Calu3 (cell line): ENCODE measurements around the gene CSMD2. TPM values are rescaled to one million over a fixed set of nuclear protein-coding genes. Genes with fewer than 3 reads are reported as not detected.

Source experiments
- BruUV-seq: library from RNA; stranded (reverse); fragments of 400-500 nt; replicated peaks from 2 replicates; lab custom pipeline; 2021; lab: Mats Ljungman, UMichigan
- CTCF ChIA-PET: fragments of 300-600 bp; sonication (Branson Sonifier 250); formaldehyde crosslinking; loops from one replicate; lab custom pipeline; 2022; ENCODE audit warnings: antibody characterized with exemption; lab: Charles Lee
- DNase-seq: peaks from one replicate; pipeline ENCODE4 v3.0.0; 2022
- H3K27ac Mint-ChIP-seq: one replicate; pipeline ENCODE4 v1.8.0; 2022; ENCODE audit warnings: mixed read lengths; ENCODE audit not compliant: unreplicated experiment
- H3K27me3 Mint-ChIP-seq: one replicate; pipeline ENCODE4 v1.8.0; 2022; ENCODE audit warnings: mixed read lengths; ENCODE audit not compliant: unreplicated experiment
- H3K36me3 Mint-ChIP-seq: one replicate; pipeline ENCODE4 v1.8.0; 2022; ENCODE audit warnings: mild to moderate bottlenecking, moderate library complexity, mixed read lengths; ENCODE audit not compliant: insufficient read depth, unreplicated experiment
- H3K4me1 Mint-ChIP-seq: one replicate; pipeline ENCODE4 v1.8.0; 2022; ENCODE audit warnings: mild to moderate bottlenecking, low read depth, mixed read lengths; ENCODE audit not compliant: unreplicated experiment
- H3K4me3 Mint-ChIP-seq: one replicate; pipeline ENCODE4 v1.8.0; 2022; ENCODE audit warnings: mild to moderate bottlenecking, low read depth, moderate library complexity, mixed read lengths; ENCODE audit not compliant: unreplicated experiment
- H3K9me3 Mint-ChIP-seq: one replicate; pipeline ENCODE4 v1.8.0; 2022; ENCODE audit warnings: low read depth, mixed read lengths; ENCODE audit not compliant: unreplicated experiment
- CTCF ChIP-seq: fragments of 200-600 bp; IDR thresholded peaks from one replicate; pipeline ENCODE4 v1.8.0; 2022; ENCODE audit warnings: antibody characterized with exemption; ENCODE audit not compliant: unreplicated experiment
- intact Hi-C: fragments of 100-400 bp; cut with micrococcal nuclease; formaldehyde crosslinking; loops from one replicate; pipeline ENCODE4 v1.10.0; 2022; ENCODE audit not compliant: unreplicated experiment
- total RNA-seq: library from RNA; stranded (reverse); gene quantifications from 2 replicates; pipeline ENCODE4 v1.2.3, GENCODE V29; 2022

Gene CSMD2
- total RNA-seq, 1 experiment from 2014 or later = not detected

GRCh38 chr1:33655496-33655895, 509.5 kb downstream of the CSMD2 start:
- intact Hi-C loops = no loop called here
- CTCF ChIA-PET = no interaction called here
- Mint-ChIP-seq H3K27me3 (peaks cover 25% of the 10 kb centered on the region), H3K9me3 (no peaks in the 10 kb centered on the region), H3K4me1 (no peaks in the 10 kb centered on the region), H3K4me3 (no peak overlapping the region), H3K36me3 (no peaks in the 10 kb centered on the region), H3K27ac (no peak overlapping the region)
- no TSS peak for BruUV-seq
- no peak for DNase-seq
- TF ChIP-seq CTCF = no peak

GRCh38 chr1:33654267-33654834, 510.7 kb downstream of the CSMD2 start:
- DNase-seq = peak; percentile 18
- Mint-ChIP-seq H3K36me3 (no peaks in the 10 kb centered on the region), H3K27ac (no peak overlapping the region), H3K4me3 (no peak overlapping the region), H3K4me1 (no peaks in the 10 kb centered on the region), H3K9me3 (no peaks in the 10 kb centered on the region), H3K27me3 (peaks cover 20% of the 10 kb centered on the region)
- BruUV-seq = no TSS peak
- intact Hi-C loops = no loop called here
- no peak for TF ChIP-seq CTCF
- CTCF ChIA-PET = interaction anchor here (0.8 kb wide), 1 partner anchor 9 kb away, joined by 3 read pairs; no protein-coding TSS in a partner anchor

GRCh38 chr1:33653226-33653625, 511.8 kb downstream of the CSMD2 start:
- peaks cover 14% of the 10 kb centered on the region for H3K27me3 Mint-ChIP-seq
- H3K4me3 Mint-ChIP-seq = no peak overlapping the region
- intact Hi-C loops = no loop called here
- no peak overlapping the region for H3K27ac Mint-ChIP-seq
- DNase-seq = no peak
- no peaks in the 10 kb centered on the region for H3K36me3 Mint-ChIP-seq
- H3K4me1 Mint-ChIP-seq = no peaks in the 10 kb centered on the region
- CTCF ChIA-PET = interaction anchor here (1.0 kb wide), 1 partner anchor 14 kb away, joined by 3 read pairs; no protein-coding TSS in a partner anchor
- TF ChIP-seq CTCF = no peak
- no peaks in the 10 kb centered on the region for H3K9me3 Mint-ChIP-seq
- BruUV-seq = no TSS peak

- Mint-ChIP-seq H3K9me3 (no peaks in the 10 kb centered on the region), H3K4me3 (no peak overlapping the region), H3K27me3 (peaks cover 11% of the 10 kb centered on the region), H3K27ac (no peak overlapping the region), H3K4me1 (no peaks in the 10 kb centered on the region), H3K36me3 (no peaks in the 10 kb centered on the region)
- BruUV-seq = no TSS peak
- CTCF ChIA-PET = no interaction called here
- DNase-seq = no peak
- intact Hi-C loops = no loop called here
- TF ChIP-seq CTCF = no peak
Observed at GRCh38 chr1:33650708-33651107, 514.3 kb downstream of the CSMD2 start.
